ENCODE data around the gene CEP70. TPM values are rescaled to one million over a fixed set of nuclear protein-coding genes. Genes with fewer than 3 reads are reported as not detected.

Gene CEP70
- total RNA-seq, 1 donor from 2014 or later: 6.5 TPM

GRCh38 chr3:138451595-138452162, 142.4 kb downstream of the CEP70 start:
- H3K4me3 Mint-ChIP-seq (ENCODE audit: unreplicated experiment): no peak overlapping the region
- H3K79me2 ChIP-seq (ENCODE audit: insufficient read depth, low read length): no peaks in the 10 kb centered on the region
- no peaks in the 10 kb centered on the region for H3K4me1 ChIP-seq (ENCODE audit: insufficient read depth, low read length)
- no peak for TF ChIP-seq CTCF (IDR thresholded peaks at IDR 0.05; ENCODE audit: insufficient read depth, low read depth, low read length)
- H3K9ac ChIP-seq (ENCODE audit: low read length): no peak overlapping the region
- H3K36me3 ChIP-seq (ENCODE audit: insufficient read depth, low read length): no peaks in the 10 kb centered on the region
- H2AFZ ChIP-seq (ENCODE audit: low read depth, low read length): no peak overlapping the region
- H3K9me3 ChIP-seq (ENCODE audit: insufficient read depth, low read depth, low read length): no peaks in the 10 kb centered on the region
- H3K27ac Mint-ChIP-seq (ENCODE audit: unreplicated experiment): no peak overlapping the region
- H3K4me3 ChIP-seq (ENCODE audit: insufficient read depth, low read depth, low read length): no peak overlapping the region
- no peak overlapping the region for H3K27ac ChIP-seq (ENCODE audit: low read depth, low read length)
- H3K9me3 Mint-ChIP-seq (ENCODE audit: unreplicated experiment): peaks cover 3% of the 10 kb centered on the region
- FAIRE-seq (no peak), DNase-seq (ENCODE audit: low read depth) (no peak)
- no peaks in the 10 kb centered on the region for H3K27me3 ChIP-seq (ENCODE audit: insufficient read depth, low read length)
- H3K4me2 ChIP-seq (ENCODE audit: low read length): no peak overlapping the region
- peaks cover 3% of the 10 kb centered on the region for H3K36me3 Mint-ChIP-seq (ENCODE audit: low read depth, unreplicated experiment)
- H4K20me1 ChIP-seq (ENCODE audit: insufficient read depth, low read length): no peaks in the 10 kb centered on the region
- peaks cover 10% of the 10 kb centered on the region for H3K27me3 Mint-ChIP-seq (ENCODE audit: low read depth, unreplicated experiment)
- peaks cover 11% of the 10 kb centered on the region for H3K4me1 Mint-ChIP-seq (ENCODE audit: low read depth, unreplicated experiment)

- Histone ChIP-seq H2AFZ (ENCODE audit: low read depth, low read length) (no peak overlapping the region), H3K27me3 (ENCODE audit: insufficient read depth, low read length) (no peaks in the 10 kb centered on the region), H3K9ac (ENCODE audit: low read length) (no peak overlapping the region), H3K27ac (ENCODE audit: low read depth, low read length) (no peak overlapping the region), H3K9me3 (ENCODE audit: insufficient read depth, low read depth, low read length) (no peaks in the 10 kb centered on the region), H3K79me2 (ENCODE audit: insufficient read depth, low read length) (no peaks in the 10 kb centered on the region), H3K4me3 (ENCODE audit: insufficient read depth, low read depth, low read length) (no peak overlapping the region), H3K36me3 (ENCODE audit: insufficient read depth, low read length) (no peaks in the 10 kb centered on the region), H3K4me2 (ENCODE audit: low read length) (no peak overlapping the region), H4K20me1 (ENCODE audit: insufficient read depth, low read length) (no peaks in the 10 kb centered on the region), H3K4me1 (ENCODE audit: insufficient read depth, low read length) (no peaks in the 10 kb centered on the region)
- Mint-ChIP-seq H3K27ac (ENCODE audit: unreplicated experiment) (no peak overlapping the region), H3K27me3 (ENCODE audit: low read depth, unreplicated experiment) (peaks cover 10% of the 10 kb centered on the region), H3K9me3 (ENCODE audit: unreplicated experiment) (peaks cover 3% of the 10 kb centered on the region), H3K36me3 (ENCODE audit: low read depth, unreplicated experiment) (peaks cover 3% of the 10 kb centered on the region), H3K4me1 (ENCODE audit: low read depth, unreplicated experiment) (peaks cover 11% of the 10 kb centered on the region), H3K4me3 (ENCODE audit: unreplicated experiment) (no peak overlapping the region)
- no peak for TF ChIP-seq EZH2 (IDR thresholded peaks at IDR 0.05; ENCODE audit: insufficient read depth, low read length)
- no peak for TF ChIP-seq CTCF (IDR thresholded peaks at IDR 0.05; ENCODE audit: insufficient read depth, low read depth, low read length)
- FAIRE-seq (no peak), DNase-seq (ENCODE audit: low read depth) (no peak)
These were observed 143.2 kb downstream of the CEP70 start for GRCh38 chr3:138450704-138451424.

- H3K27me3 Mint-ChIP-seq (ENCODE audit: low read depth, unreplicated experiment): peaks cover 6% of the 10 kb centered on the region
- Histone ChIP-seq H3K36me3 (ENCODE audit: insufficient read depth, low read length) (no peaks in the 10 kb centered on the region), H4K20me1 (ENCODE audit: insufficient read depth, low read length) (no peaks in the 10 kb centered on the region), H3K9me3 (ENCODE audit: insufficient read depth, low read depth, low read length) (no peaks in the 10 kb centered on the region), H3K27me3 (ENCODE audit: insufficient read depth, low read length) (no peaks in the 10 kb centered on the region), H3K4me3 (ENCODE audit: insufficient read depth, low read depth, low read length) (no peak overlapping the region), H3K4me1 (ENCODE audit: insufficient read depth, low read length) (no peaks in the 10 kb centered on the region), H3K79me2 (ENCODE audit: insufficient read depth, low read length) (no peaks in the 10 kb centered on the region), H3K9ac (ENCODE audit: low read length) (no peak overlapping the region), H3K27ac (ENCODE audit: low read depth, low read length) (no peak overlapping the region), H2AFZ (ENCODE audit: low read depth, low read length) (no peak overlapping the region), H3K4me2 (ENCODE audit: low read length) (no peak overlapping the region)
- H3K4me1 Mint-ChIP-seq (ENCODE audit: low read depth, unreplicated experiment): peaks cover 11% of the 10 kb centered on the region
- FAIRE-seq: no peak
- TF ChIP-seq EZH2 (IDR thresholded peaks at IDR 0.05; ENCODE audit: insufficient read depth, low read length) (no peak), CTCF (IDR thresholded peaks at IDR 0.05; ENCODE audit: insufficient read depth, low read depth, low read length) (no peak)
- no peak overlapping the region for H3K27ac Mint-ChIP-seq (ENCODE audit: unreplicated experiment)
- no peaks in the 10 kb centered on the region for H3K36me3 Mint-ChIP-seq (ENCODE audit: low read depth, unreplicated experiment)
- peaks cover 3% of the 10 kb centered on the region for H3K9me3 Mint-ChIP-seq (ENCODE audit: unreplicated experiment)
- H3K4me3 Mint-ChIP-seq (ENCODE audit: unreplicated experiment): no peak overlapping the region
- no peak for DNase-seq (ENCODE audit: low read depth)
These were observed 143.9 kb downstream of the CEP70 start for GRCh38 chr3:138450181-138450580.
